Ecto neural progenitor cell (in vitro differentiated cells): ENCODE measurements around the gene KDSR.

Experiments
- DNase-seq: peaks from one replicate; pipeline ENCODE4 v3.0.0-alpha.2; 2018; ENCODE audit warnings: low spot score

KDSR gene

DNA sequence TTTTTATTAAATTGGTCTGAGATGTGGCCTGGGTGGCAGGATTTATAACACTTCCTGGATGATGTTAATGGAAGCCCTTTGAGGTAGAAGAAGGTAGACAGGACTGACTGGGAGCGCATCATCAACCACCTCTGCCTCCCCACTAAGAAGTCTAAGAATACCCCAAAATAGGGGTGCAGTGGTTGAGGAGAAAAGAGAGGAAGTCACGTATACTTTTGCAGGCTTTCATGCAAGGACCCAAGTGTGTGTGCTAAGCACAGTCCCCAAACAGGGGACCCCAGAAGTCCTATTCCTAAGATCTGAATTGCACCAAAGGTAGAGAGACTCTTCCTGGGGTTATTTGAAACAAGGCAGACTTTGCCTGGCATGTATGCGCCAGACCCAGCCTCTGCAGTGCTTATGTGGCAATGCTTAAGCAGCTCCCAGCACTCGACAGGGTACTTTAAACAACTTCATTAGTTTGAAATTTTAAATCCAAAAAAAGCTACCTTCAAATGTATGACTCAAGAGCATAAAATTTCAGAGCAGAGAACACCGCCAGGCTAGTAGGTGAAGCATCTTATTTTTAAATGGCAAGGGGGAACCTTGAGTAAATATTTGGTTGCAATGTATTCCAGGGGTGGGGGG lies 82.7 kb downstream of the KDSR start:
- DNase-seq, result no peak

DNA sequence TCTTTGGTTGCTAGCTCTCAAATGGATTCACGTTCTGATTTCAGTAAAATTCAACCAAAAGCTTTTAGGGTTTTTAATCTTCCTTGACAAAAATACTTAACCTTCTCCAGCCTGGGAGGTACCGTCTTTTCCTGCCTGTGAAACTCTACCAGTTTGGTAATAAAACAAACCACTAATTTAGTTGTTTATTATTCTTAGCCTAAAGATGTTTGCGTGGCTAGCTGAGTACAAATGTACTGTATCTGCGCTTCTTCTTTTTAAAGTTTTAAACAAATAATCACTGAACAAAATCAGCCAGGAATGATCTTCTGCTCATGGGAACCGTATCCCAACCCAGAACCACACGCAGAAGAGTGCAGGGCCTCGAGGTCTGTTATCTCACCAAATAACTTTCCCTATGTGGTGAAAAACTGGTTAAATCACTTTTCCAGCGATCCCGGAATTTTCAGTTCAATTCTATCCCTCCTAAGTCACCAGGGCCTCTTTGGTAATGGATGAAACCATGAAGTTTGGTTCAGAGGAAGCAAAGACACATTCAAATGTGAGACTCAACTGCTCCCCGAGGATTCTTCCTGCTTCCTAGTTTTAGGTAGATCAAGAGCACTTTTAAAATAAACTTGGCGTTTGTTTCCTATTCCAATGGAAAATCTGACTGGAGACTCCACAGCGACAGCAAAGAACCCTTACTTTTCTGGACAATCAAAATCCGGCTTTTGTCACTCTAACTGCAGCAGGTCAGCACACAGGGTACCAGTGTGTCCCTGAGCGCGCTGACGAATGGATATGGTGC lies 83.5 kb downstream of the KDSR start:
- DNase-seq, result no peak

DNA sequence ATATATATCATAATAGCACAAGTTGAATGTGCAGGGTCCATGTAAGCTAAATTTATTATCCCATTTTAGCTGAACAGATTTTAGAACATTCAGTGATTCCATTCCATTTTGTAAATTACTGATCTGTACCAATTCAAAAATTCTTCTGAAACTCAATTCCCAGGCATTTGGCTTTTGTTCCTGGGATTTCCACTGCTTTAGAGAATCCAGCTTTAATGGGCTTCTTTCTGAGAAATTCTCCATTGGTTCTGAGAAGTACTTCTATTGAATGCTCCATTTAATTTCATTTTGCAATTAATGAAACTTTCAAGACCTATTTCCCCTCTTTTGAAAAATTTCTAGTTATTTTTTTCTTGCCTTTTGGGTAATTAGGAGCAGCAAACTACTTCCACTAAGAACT lies 84.2 kb downstream of the KDSR start:
- DNase-seq, result no peak
